Measurements from ENCODE around the gene C16orf95. TPM values are rescaled to one million over a fixed set of nuclear protein-coding genes. Genes with fewer than 3 reads are reported as not detected.

Gene C16orf95
- total and polyA plus RNA-seq, 9 donors, result 2.1 to 3.4 (median 2.8) TPM

DNA sequence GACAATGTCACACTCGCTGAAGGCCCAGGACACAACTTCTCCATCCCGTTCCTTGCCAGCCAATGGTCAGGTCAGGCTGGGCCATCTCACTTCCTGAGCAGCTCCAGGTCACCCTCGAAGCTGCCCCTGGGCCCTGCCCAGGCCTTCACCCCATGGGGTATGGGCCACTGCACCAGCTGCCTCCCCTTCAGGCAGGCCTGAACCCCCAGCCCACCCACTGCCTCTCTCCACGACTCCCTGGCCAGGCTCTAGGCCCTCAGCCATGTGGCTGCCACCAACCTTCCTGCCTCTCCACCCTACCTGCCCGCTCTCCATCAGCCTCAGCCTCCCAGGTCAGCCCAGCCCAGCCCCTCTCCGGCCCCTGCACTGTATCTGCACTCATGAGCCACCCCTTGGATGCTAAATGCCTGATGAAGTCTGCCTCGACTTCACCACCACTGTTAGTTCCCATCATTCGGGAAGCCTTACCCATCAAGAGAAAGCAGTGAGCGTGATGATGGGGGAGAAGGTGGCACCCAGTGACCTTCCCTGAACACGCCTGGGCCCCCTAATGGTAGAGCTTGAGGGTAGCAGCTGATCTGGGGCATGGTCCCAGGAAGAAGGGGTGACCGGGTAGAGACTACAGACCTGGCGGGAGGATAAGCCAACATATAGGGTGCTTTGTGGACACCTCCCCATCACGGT lies 30.9 kb upstream of the C16orf95 start:
- Histone ChIP-seq H3K4me3 (ENCODE audit: low read length) (no peak overlapping the region), H3K9me3 (replicated peaks; ENCODE audit: control insufficient read depth, low read depth, low read length) (no peaks in the 10 kb centered on the region), H3K27ac (ENCODE audit: low read length) (no peak overlapping the region), H3K27me3 (ENCODE audit: control insufficient read depth, insufficient read depth, low read length) (no peaks in the 10 kb centered on the region), H3K36me3 (ENCODE audit: control insufficient read depth, insufficient read depth, low read length) (peaks cover 38% of the 10 kb centered on the region), H3K4me1 (ENCODE audit: control insufficient read depth, insufficient read depth, low read length) (peaks cover 13% of the 10 kb centered on the region)
- WGBS (ENCODE audit: insufficient coverage), result 85% methylated on average over 10 of the region's 13 CpGs
- DNase-seq, result no peak

- Histone ChIP-seq H3K4me1 (ENCODE audit: control insufficient read depth, insufficient read depth, low read length) (peaks cover 13% of the 10 kb centered on the region), H3K27me3 (ENCODE audit: control insufficient read depth, insufficient read depth, low read length) (no peaks in the 10 kb centered on the region), H3K9me3 (replicated peaks; ENCODE audit: control insufficient read depth, low read depth, low read length) (no peaks in the 10 kb centered on the region), H3K36me3 (ENCODE audit: control insufficient read depth, insufficient read depth, low read length) (peaks cover 49% of the 10 kb centered on the region), H3K4me3 (ENCODE audit: low read length) (no peak overlapping the region), H3K27ac (ENCODE audit: low read length) (no peak overlapping the region)
- DNase-seq, result no peak
- 92% methylated on average over 20 of the region's 21 CpGs for whole genome bisulfite sequencing (ENCODE audit: insufficient coverage)
These were observed 29.4 kb upstream of the C16orf95 start for GRCh38 chr16:87346517-87347060.

GRCh38 chr16:87345726-87346424 lies 28.7 kb upstream of the C16orf95 start:
- Histone ChIP-seq H3K36me3 (ENCODE audit: control insufficient read depth, insufficient read depth, low read length) (peaks cover 50% of the 10 kb centered on the region), H3K27me3 (ENCODE audit: control insufficient read depth, insufficient read depth, low read length) (no peaks in the 10 kb centered on the region), H3K4me1 (ENCODE audit: control insufficient read depth, insufficient read depth, low read length) (peaks cover 7% of the 10 kb centered on the region), H3K27ac (ENCODE audit: low read length) (no peak overlapping the region), H3K9me3 (replicated peaks; ENCODE audit: control insufficient read depth, low read depth, low read length) (no peaks in the 10 kb centered on the region), H3K4me3 (ENCODE audit: low read length) (no peak overlapping the region)
- DNase-seq, result no peak
- WGBS (ENCODE audit: insufficient coverage), result 89% methylated on average over 21 of the region's 28 CpGs

GRCh38 chr16:87344931-87345631 lies 27.9 kb upstream of the C16orf95 start:
- 79% methylated on average over 7 of the region's 17 CpGs for WGBS (ENCODE audit: insufficient coverage)
- no peaks in the 10 kb centered on the region for H3K27me3 ChIP-seq (ENCODE audit: control insufficient read depth, insufficient read depth, low read length)
- H3K4me3 ChIP-seq (ENCODE audit: low read length), result no peak overlapping the region
- no peaks in the 10 kb centered on the region for H3K9me3 ChIP-seq (replicated peaks; ENCODE audit: control insufficient read depth, low read depth, low read length)
- H3K27ac ChIP-seq (ENCODE audit: low read length), result no peak overlapping the region
- peaks cover 3% of the 10 kb centered on the region for H3K4me1 ChIP-seq (ENCODE audit: control insufficient read depth, insufficient read depth, low read length)
- H3K36me3 ChIP-seq (ENCODE audit: control insufficient read depth, insufficient read depth, low read length), result peaks cover 55% of the 10 kb centered on the region
- peak; percentile 19 for DNase-seq

DNA sequence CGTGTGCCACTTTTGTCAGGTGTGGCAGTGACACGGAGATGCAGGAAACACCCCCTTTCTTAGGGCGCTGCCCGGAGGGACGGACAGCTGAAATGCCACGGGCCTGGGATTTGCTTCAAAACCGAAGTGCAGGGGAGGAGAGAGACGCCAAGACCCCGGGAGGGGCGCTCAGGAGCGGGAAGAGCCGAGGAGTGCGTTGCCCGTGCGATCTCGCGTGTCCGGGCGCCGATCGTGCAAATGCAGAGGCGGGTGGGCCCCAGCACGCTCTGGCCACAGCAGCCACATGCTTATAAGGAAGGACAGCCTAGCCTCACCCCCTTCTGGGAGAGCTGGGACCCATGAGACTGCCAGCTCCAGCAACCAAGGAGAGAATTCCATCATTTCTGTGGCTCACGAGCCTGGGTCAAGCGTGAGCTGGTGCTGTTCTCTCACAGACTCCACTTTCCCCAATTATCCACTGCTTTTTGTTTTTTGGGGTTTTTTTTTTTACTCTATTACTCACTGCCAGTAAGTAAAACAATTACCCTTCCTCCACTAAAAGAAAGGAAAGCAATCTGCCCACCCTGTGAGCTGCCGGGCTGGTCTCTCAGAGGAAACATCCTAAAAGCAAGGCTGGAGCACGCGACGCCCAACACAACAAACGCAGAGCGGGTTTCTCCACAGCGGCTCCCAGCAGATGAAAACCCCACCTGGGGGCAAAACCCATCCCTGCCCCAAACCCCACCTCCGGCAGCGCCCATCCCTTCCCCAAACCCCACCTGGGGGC lies 27.2 kb upstream of the C16orf95 start:
- 86% methylated on average over 30 of the region's 34 CpGs for WGBS (ENCODE audit: insufficient coverage)
- Histone ChIP-seq H3K4me1 (ENCODE audit: control insufficient read depth, insufficient read depth, low read length) (peaks cover 3% of the 10 kb centered on the region), H3K4me3 (ENCODE audit: low read length) (no peak overlapping the region), H3K27ac (ENCODE audit: low read length) (no peak overlapping the region), H3K27me3 (ENCODE audit: control insufficient read depth, insufficient read depth, low read length) (no peaks in the 10 kb centered on the region), H3K36me3 (ENCODE audit: control insufficient read depth, insufficient read depth, low read length) (peaks cover 58% of the 10 kb centered on the region), H3K9me3 (replicated peaks; ENCODE audit: control insufficient read depth, low read depth, low read length) (no peaks in the 10 kb centered on the region)
- no peak for DNase-seq

GRCh38 chr16:87343753-87344050 lies 26.5 kb upstream of the C16orf95 start:
- H3K4me1 ChIP-seq (ENCODE audit: control insufficient read depth, insufficient read depth, low read length), result peaks cover 3% of the 10 kb centered on the region
- no peak overlapping the region for H3K27ac ChIP-seq (ENCODE audit: low read length)
- H3K9me3 ChIP-seq (replicated peaks; ENCODE audit: control insufficient read depth, low read depth, low read length), result no peaks in the 10 kb centered on the region
- H3K36me3 ChIP-seq (ENCODE audit: control insufficient read depth, insufficient read depth, low read length), result peaks cover 58% of the 10 kb centered on the region
- no peak for DNase-seq
- no peaks in the 10 kb centered on the region for H3K27me3 ChIP-seq (ENCODE audit: control insufficient read depth, insufficient read depth, low read length)
- H3K4me3 ChIP-seq (ENCODE audit: low read length), result no peak overlapping the region
- 87% methylated on average over 11 of the region's 11 CpGs for WGBS (ENCODE audit: insufficient coverage)

DNA sequence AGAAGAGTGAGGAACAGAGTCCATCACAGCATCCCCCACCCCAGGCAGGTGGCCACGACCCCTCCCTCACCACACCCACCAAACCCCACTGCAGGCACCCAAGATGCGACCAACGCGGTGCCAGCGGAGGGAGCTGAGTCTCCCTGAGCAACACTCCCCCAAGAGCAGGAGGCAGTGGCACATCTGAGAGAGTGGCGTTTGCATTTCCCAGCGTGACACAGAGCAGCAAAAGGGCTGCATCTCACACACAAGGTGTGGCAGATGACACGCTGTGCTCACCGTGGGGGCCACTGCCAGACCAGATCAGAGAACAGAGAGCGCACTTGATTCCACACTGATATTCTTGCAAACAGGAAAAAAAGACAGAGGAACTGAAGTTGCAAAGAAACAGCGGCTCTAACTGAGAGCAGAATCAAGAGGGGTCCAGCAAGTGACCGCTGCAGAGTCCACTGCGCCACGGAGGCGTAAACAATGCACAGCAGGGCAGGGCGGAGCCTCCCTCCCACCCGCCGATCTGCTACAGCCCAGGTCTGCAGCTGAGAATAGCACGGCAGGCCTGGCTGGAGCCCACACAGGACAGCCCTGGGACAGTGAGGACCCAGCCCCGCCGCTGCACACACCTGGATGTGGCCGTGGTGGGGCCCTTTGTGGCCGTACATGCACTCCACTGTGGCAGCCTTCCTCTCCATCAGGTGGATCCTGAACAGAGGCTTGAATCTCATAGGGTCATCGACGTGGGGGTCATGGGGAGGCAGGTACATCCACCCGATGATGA lies 26.0 kb upstream of the C16orf95 start:
- no peaks in the 10 kb centered on the region for H3K27me3 ChIP-seq (ENCODE audit: control insufficient read depth, insufficient read depth, low read length)
- H3K9me3 ChIP-seq (replicated peaks; ENCODE audit: control insufficient read depth, low read depth, low read length), result no peaks in the 10 kb centered on the region
- whole genome bisulfite sequencing (ENCODE audit: insufficient coverage), result 80% methylated on average over 25 of the region's 26 CpGs
- H3K27ac ChIP-seq (ENCODE audit: low read length), result no peak overlapping the region
- H3K36me3 ChIP-seq (ENCODE audit: control insufficient read depth, insufficient read depth, low read length), result peaks cover 55% of the 10 kb centered on the region
- peaks cover 3% of the 10 kb centered on the region for H3K4me1 ChIP-seq (ENCODE audit: control insufficient read depth, insufficient read depth, low read length)
- H3K4me3 ChIP-seq (ENCODE audit: low read length), result no peak overlapping the region
- no peak for DNase-seq

- Histone ChIP-seq H3K4me3 (ENCODE audit: low read length) (no peak overlapping the region), H3K27ac (ENCODE audit: low read length) (no peak overlapping the region), H3K27me3 (ENCODE audit: control insufficient read depth, insufficient read depth, low read length) (no peaks in the 10 kb centered on the region), H3K9me3 (replicated peaks; ENCODE audit: control insufficient read depth, low read depth, low read length) (no peaks in the 10 kb centered on the region), H3K4me1 (ENCODE audit: control insufficient read depth, insufficient read depth, low read length) (peaks cover 3% of the 10 kb centered on the region), H3K36me3 (ENCODE audit: control insufficient read depth, insufficient read depth, low read length) (peaks cover 55% of the 10 kb centered on the region)
- WGBS (ENCODE audit: insufficient coverage), result 93% methylated on average over 16 of the region's 20 CpGs
- DNase-seq, result no peak
These were observed 25.3 kb upstream of the C16orf95 start for GRCh38 chr16:87342504-87342903.

GRCh38 chr16:87340198-87340597 lies 23.0 kb upstream of the C16orf95 start:
- peaks cover 3% of the 10 kb centered on the region for H3K4me1 ChIP-seq (ENCODE audit: control insufficient read depth, insufficient read depth, low read length)
- H3K27ac ChIP-seq (ENCODE audit: low read length), result no peak overlapping the region
- no peaks in the 10 kb centered on the region for H3K27me3 ChIP-seq (ENCODE audit: control insufficient read depth, insufficient read depth, low read length)
- no peak for DNase-seq
- H3K4me3 ChIP-seq (ENCODE audit: low read length), result no peak overlapping the region
- peaks cover 53% of the 10 kb centered on the region for H3K36me3 ChIP-seq (ENCODE audit: control insufficient read depth, insufficient read depth, low read length)
- no peaks in the 10 kb centered on the region for H3K9me3 ChIP-seq (replicated peaks; ENCODE audit: control insufficient read depth, low read depth, low read length)
- WGBS (ENCODE audit: insufficient coverage), result no CpG with 5 or more reads among the region's 5 CpGs
